Gastroesophageal sphincter (tissue), 4 donors: ENCODE measurements around the gene STARD3NL. TPM values are rescaled to one million over a fixed set of nuclear protein-coding genes. Genes with fewer than 3 reads are reported as not detected.

Experiments used
- ATAC-seq: fragments of 150-250 bp; one replicate; pipeline ENCODE4 v1.9.1; 2016; ENCODE audit warnings: mild to moderate bottlenecking, moderate library complexity
- H3K27ac ChIP-seq, 4 donors: fragments of 200-600 bp; sonication (generic) in 3 of 4; 1 replicate in 3 of 4; 2 replicates in 1 of 4; pipeline ENCODE4 v1.5.1; 2016 to 2019
- H3K27me3 ChIP-seq: fragments of 200-600 bp; sonication (generic); one replicate; pipeline ENCODE4 v1.5.1; 2019
- H3K36me3 ChIP-seq, 2 donors: fragments of 200-600 bp; sonication (generic); one replicate each; pipeline ENCODE4 v1.5.1; 2019; ENCODE audit warnings: control low read depth in 1 of 2
- H3K4me1 ChIP-seq, 3 donors: fragments of 200-600 bp; sonication (generic); 1 replicate in 2 of 3; 2 replicates in 1 of 3; pipeline ENCODE4 v1.5.1; 2016 to 2019; ENCODE audit warnings: control low read depth in 2 of 3
- H3K4me3 ChIP-seq, 2 donors: fragments of 200-600 bp; sonication (generic); one replicate each; pipeline ENCODE4 v1.5.1; 2019; ENCODE audit warnings: mild to moderate bottlenecking in 1 of 2, moderate library complexity in 1 of 2
- H3K9me3 ChIP-seq, 3 donors: fragments of 200-600 bp; sonication (generic); one replicate each; pipeline ENCODE4 v1.5.1; 2017 to 2019; ENCODE audit warnings: control low read depth in 2 of 3
- EP300 ChIP-seq: sonication (generic); formaldehyde crosslinking; IDR thresholded peaks from one replicate; pipeline ENCODE4 v1.6.1; 2017; ENCODE audit warnings: antibody characterized with exemption, mild to moderate bottlenecking
- POLR2A ChIP-seq, 2 donors: fragments of 450-650 bp; IDR thresholded peaks; one replicate each; pipeline ENCODE4 v1.6.1; 2017; ENCODE audit warnings: antibody characterized with exemption in 2 of 2, mild to moderate bottlenecking in 2 of 2, moderate library complexity in 1 of 2
- POLR2AphosphoS5 ChIP-seq: sonication (generic); formaldehyde crosslinking; IDR thresholded peaks from one replicate; pipeline ENCODE4 v1.6.1; 2017; ENCODE audit warnings: antibody characterized with exemption
- WGBS, 2 donors: methylation state at CpG; one replicate each; pipeline ENCODE4 v1.1.5; 2018; ENCODE audit warnings: low coverage in 1 of 2; 5-methylcytosine and 5-hydroxymethylcytosine counted together
- total RNA-seq, 4 donors: library from RNA; depleted of rRNA; stranded (reverse); fragments of >200 nt; gene quantifications; one replicate each; pipeline ENCODE4 v1.1.0, GENCODE V29; 2016
- TF ChIP-seq, protein P1 (sequence below), 4 experiments: fragments of 200-600 bp in 2 of 4; fragments of 450-650 bp in 2 of 4; sonication (generic) in 1 of 4; IDR thresholded peaks; one replicate each; pipeline ENCODE4 v1.5.1; 2017 to 2019; ENCODE audit warnings: antibody characterized with exemption in 4 of 4, mild to moderate bottlenecking in 2 of 4, moderate library complexity in 2 of 4

STARD3NL gene
- total RNA-seq, 4 donors from 2014 or later: 33.7 to 58.9 (median 37.8) TPM

DNA sequence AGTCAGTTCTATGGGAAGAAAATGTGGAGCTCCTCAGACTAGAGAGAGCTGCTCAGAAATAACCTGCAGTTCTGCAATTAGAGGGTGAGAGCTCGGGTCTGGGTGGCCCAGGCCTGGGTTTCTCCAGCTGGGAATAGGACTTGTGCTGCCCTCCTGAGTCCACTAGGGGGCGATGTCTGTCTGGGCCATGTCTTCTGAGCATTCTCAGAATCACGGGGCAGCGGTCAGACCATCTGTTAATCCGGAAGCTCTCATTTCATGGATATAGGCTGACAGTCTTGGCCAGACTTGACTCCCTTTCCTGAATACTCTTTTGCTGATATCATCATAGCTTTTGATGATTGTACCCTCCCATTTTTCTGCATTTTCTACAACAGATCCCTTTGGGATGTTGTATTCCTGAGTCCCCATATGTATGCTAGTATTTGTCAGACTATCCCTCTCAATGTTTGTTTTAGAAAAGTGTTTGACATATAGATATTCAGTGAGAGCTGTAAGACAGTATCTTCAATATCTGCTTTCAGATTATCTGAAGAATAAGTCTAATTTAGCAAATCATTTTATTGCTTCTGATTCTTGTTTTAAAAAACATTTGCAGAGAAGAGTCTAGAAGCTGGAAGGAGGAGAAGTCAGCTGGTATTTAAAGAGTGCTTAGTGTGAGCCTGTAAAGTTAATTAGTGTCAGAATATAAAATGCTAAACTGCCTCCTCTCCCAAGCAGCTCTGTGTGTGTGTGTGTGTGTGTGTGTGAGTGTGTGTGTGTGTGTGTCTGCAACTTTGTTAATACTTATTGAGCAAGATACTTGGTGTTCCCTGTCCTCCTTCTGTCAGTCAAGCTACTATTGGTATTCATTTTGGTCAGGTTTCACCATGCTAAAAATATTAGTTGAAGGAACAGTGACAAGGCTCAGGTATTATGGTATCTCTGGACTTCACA lies 38.0 kb downstream of the STARD3NL start:
- Histone ChIP-seq H3K27ac (peak overlapping the region in 2 of 4 donors; percentile 13 to 37), H3K9me3 (no peaks in the 10 kb centered on the region), H3K36me3 (peaks cover 6 to 61% of the 10 kb centered on the region in 2 donors), H3K4me1 (peaks cover 0 to 44% (median 6%) of the 10 kb centered on the region in 3 donors), H3K27me3 (no peaks in the 10 kb centered on the region), H3K4me3 (no peak overlapping the region)
- ATAC-seq: peak; percentile 79
- 14 to 20% methylated on average over 1 to 5 of the region's 5 CpGs for WGBS, 2 donors
- no peak for TF ChIP-seq POLR2AphosphoS5
- TF ChIP-seq, protein P1, sequence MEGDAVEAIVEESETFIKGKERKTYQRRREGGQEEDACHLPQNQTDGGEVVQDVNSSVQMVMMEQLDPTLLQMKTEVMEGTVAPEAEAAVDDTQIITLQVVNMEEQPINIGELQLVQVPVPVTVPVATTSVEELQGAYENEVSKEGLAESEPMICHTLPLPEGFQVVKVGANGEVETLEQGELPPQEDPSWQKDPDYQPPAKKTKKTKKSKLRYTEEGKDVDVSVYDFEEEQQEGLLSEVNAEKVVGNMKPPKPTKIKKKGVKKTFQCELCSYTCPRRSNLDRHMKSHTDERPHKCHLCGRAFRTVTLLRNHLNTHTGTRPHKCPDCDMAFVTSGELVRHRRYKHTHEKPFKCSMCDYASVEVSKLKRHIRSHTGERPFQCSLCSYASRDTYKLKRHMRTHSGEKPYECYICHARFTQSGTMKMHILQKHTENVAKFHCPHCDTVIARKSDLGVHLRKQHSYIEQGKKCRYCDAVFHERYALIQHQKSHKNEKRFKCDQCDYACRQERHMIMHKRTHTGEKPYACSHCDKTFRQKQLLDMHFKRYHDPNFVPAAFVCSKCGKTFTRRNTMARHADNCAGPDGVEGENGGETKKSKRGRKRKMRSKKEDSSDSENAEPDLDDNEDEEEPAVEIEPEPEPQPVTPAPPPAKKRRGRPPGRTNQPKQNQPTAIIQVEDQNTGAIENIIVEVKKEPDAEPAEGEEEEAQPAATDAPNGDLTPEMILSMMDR (IDR thresholded peaks at IDR 0.05): peak; percentile 76 to 92 (median 86)

GRCh38 chr7:38217672-38218071 lies 39.6 kb downstream of the STARD3NL start:
- H3K27ac ChIP-seq: no peak overlapping the region
- no peak overlapping the region for H3K4me3 ChIP-seq
- WGBS, 2 donors: 44% methylated on average over 2 of the region's 2 CpGs; no CpG with 5 or more reads in 1 of the 2 donors
- H3K9me3 ChIP-seq: no peaks in the 10 kb centered on the region
- TF ChIP-seq, protein P1 (IDR thresholded peaks at IDR 0.05): no peak
- TF ChIP-seq POLR2A (IDR thresholded peaks at IDR 0.05) (no peak), EP300 (no peak), POLR2AphosphoS5 (no peak)
- H3K36me3 ChIP-seq: peaks cover 6 to 72% of the 10 kb centered on the region in 2 donors
- H3K4me1 ChIP-seq: peaks cover 0 to 41% (median 2%) of the 10 kb centered on the region in 3 donors
- ATAC-seq: no peak
- H3K27me3 ChIP-seq: no peaks in the 10 kb centered on the region

GRCh38 chr7:38220452-38220851 lies 42.4 kb downstream of the STARD3NL start:
- WGBS, 2 donors: 80 to 85% methylated on average over 3 of the region's 3 CpGs
- Histone ChIP-seq H3K9me3 (no peaks in the 10 kb centered on the region), H3K4me3 (no peak overlapping the region), H3K4me1 (peaks cover 0 to 29% (median 0%) of the 10 kb centered on the region in 3 donors), H3K27ac (no peak overlapping the region), H3K27me3 (no peaks in the 10 kb centered on the region), H3K36me3 (peaks cover 6 to 66% of the 10 kb centered on the region in 2 donors)
- TF ChIP-seq EP300: no peak
- TF ChIP-seq POLR2A (IDR thresholded peaks at IDR 0.05): no peak
- no peak for TF ChIP-seq POLR2AphosphoS5
- TF ChIP-seq, protein P1 (IDR thresholded peaks at IDR 0.05): no peak
- ATAC-seq: no peak

DNA sequence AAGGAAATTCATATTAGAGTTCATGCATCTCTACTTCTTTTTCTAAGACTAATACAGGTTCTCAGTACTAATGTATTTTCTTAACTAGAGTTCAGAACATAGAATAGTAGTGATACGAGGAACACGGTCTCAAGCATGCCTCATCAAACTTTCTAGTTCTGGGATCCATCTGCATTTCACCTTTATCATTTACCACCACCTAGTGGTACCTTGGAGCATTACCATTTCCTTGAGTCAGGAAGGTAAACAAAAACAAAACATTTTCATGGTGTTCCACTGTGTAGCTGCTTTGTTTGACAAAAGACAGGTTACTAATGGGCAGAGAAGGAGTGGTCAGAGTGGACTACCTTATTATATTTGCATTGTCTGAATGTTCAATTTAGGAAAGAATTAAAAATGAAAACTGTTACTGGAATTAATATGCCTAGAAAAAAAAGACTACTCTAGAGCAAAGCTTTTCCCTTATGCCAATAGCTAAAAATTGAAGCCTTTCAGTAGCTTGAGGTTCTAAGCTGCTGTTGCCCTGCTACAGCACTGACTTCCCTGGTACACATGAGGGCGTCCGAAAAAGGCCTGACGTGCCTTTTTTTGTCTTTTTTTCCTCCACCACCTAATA lies 44.5 kb downstream of the STARD3NL start:
- 51 to 53% methylated on average over 5 of the region's 5 CpGs for WGBS, 2 donors

More for the DNA sequence above, 44.5 kb downstream of the STARD3NL start:
- H3K4me1 ChIP-seq: peaks cover 0 to 16% (median 0%) of the 10 kb centered on the region in 3 donors
- peak; percentile 79 for ATAC-seq
- H3K36me3 ChIP-seq: peaks cover 0 to 66% of the 10 kb centered on the region in 2 donors
- H3K9me3 ChIP-seq: no peaks in the 10 kb centered on the region
- H3K4me3 ChIP-seq: no peak overlapping the region
- TF ChIP-seq, protein P1 (IDR thresholded peaks at IDR 0.05): peak; percentile 88 to 93 (median 92)
- no peak for TF ChIP-seq EP300
- H3K27me3 ChIP-seq: no peaks in the 10 kb centered on the region
- H3K27ac ChIP-seq: peak overlapping the region in 2 of 4 donors; percentile 13 to 56
